ENCODE measurements around the gene EPHB1. TPM values are rescaled to one million over a fixed set of nuclear protein-coding genes. Genes with fewer than 3 reads are reported as not detected.

The EPHB1 gene
- total RNA-seq, 1 experiment from 2014 or later, result 0.73 TPM

GRCh38 chr3:134978658-134979057, 183.6 kb downstream of the EPHB1 start:
- intact Hi-C loops (cut with micrococcal nuclease; ENCODE audit: unreplicated experiment), result no loop called here
- Mint-ChIP-seq H3K36me3 (ENCODE audit: insufficient read depth, unreplicated experiment) (no peaks in the 10 kb centered on the region), H3K4me1 (ENCODE audit: low read depth, unreplicated experiment) (no peaks in the 10 kb centered on the region), H3K9me3 (ENCODE audit: low read depth, unreplicated experiment) (no peaks in the 10 kb centered on the region), H3K4me3 (ENCODE audit: low read depth, unreplicated experiment) (no peak overlapping the region), H3K27ac (ENCODE audit: unreplicated experiment) (no peak overlapping the region), H3K27me3 (ENCODE audit: unreplicated experiment) (peaks cover 63% of the 10 kb centered on the region)
- DNase-seq, result no peak
- no TSS peak for BruUV-seq (replicated peaks)
- CTCF ChIA-PET, result interaction anchor here (1.0 to 1.6 kb wide), 2 partner anchors 13 to 183 kb away, joined by 4 read pairs; partner anchors contain the start of gene EPHB1
- TF ChIP-seq CTCF (IDR thresholded peaks at IDR 0.05; ENCODE audit: unreplicated experiment), result no peak

GRCh38 chr3:134985864-134986715, 191.0 kb downstream of the EPHB1 start:
- BruUV-seq (replicated peaks), result no TSS peak
- no peak for TF ChIP-seq CTCF (IDR thresholded peaks at IDR 0.05; ENCODE audit: unreplicated experiment)
- intact Hi-C loops (cut with micrococcal nuclease; ENCODE audit: unreplicated experiment), result no loop called here
- no peak for DNase-seq
- no peak overlapping the region for H3K27ac Mint-ChIP-seq (ENCODE audit: unreplicated experiment)
- no peaks in the 10 kb centered on the region for H3K9me3 Mint-ChIP-seq (ENCODE audit: low read depth, unreplicated experiment)
- H3K4me1 Mint-ChIP-seq (ENCODE audit: low read depth, unreplicated experiment), result no peaks in the 10 kb centered on the region
- peaks cover 28% of the 10 kb centered on the region for H3K27me3 Mint-ChIP-seq (ENCODE audit: unreplicated experiment)
- CTCF ChIA-PET, result no interaction called here
- H3K36me3 Mint-ChIP-seq (ENCODE audit: insufficient read depth, unreplicated experiment), result no peaks in the 10 kb centered on the region
- no peak overlapping the region for H3K4me3 Mint-ChIP-seq (ENCODE audit: low read depth, unreplicated experiment)

GRCh38 chr3:134988666-134989065, 193.6 kb downstream of the EPHB1 start:
- no TSS peak for BruUV-seq (replicated peaks)
- intact Hi-C loops (cut with micrococcal nuclease; ENCODE audit: unreplicated experiment), result no loop called here
- CTCF ChIA-PET, result interaction anchor here (1.0 kb wide), 1 partner anchor 194 kb away, joined by 3 read pairs; the partner anchor contains the start of gene EPHB1
- Mint-ChIP-seq H3K4me1 (ENCODE audit: low read depth, unreplicated experiment) (no peaks in the 10 kb centered on the region), H3K9me3 (ENCODE audit: low read depth, unreplicated experiment) (no peaks in the 10 kb centered on the region), H3K36me3 (ENCODE audit: insufficient read depth, unreplicated experiment) (no peaks in the 10 kb centered on the region), H3K4me3 (ENCODE audit: low read depth, unreplicated experiment) (no peak overlapping the region), H3K27ac (ENCODE audit: unreplicated experiment) (no peak overlapping the region), H3K27me3 (ENCODE audit: unreplicated experiment) (peaks cover 28% of the 10 kb centered on the region)
- TF ChIP-seq CTCF (IDR thresholded peaks at IDR 0.05; ENCODE audit: unreplicated experiment), result no peak
- no peak for DNase-seq

- H3K36me3 Mint-ChIP-seq (ENCODE audit: insufficient read depth, unreplicated experiment), result no peaks in the 10 kb centered on the region
- intact Hi-C loops (cut with micrococcal nuclease; ENCODE audit: unreplicated experiment), result no loop called here
- H3K27ac Mint-ChIP-seq (ENCODE audit: unreplicated experiment), result no peak overlapping the region
- peaks cover 2% of the 10 kb centered on the region for H3K9me3 Mint-ChIP-seq (ENCODE audit: low read depth, unreplicated experiment)
- peaks cover 21% of the 10 kb centered on the region for H3K27me3 Mint-ChIP-seq (ENCODE audit: unreplicated experiment)
- no TSS peak for BruUV-seq (replicated peaks)
- CTCF ChIA-PET, result interaction anchor here (0.6 kb wide), 1 partner anchor 215 kb away, joined by 3 read pairs; no protein-coding TSS in a partner anchor
- H3K4me1 Mint-ChIP-seq (ENCODE audit: low read depth, unreplicated experiment), result no peaks in the 10 kb centered on the region
- no peak overlapping the region for H3K4me3 Mint-ChIP-seq (ENCODE audit: low read depth, unreplicated experiment)
- DNase-seq, result no peak
- no peak for TF ChIP-seq CTCF (IDR thresholded peaks at IDR 0.05; ENCODE audit: unreplicated experiment)
These were observed 195.9 kb downstream of the EPHB1 start for GRCh38 chr3:134991003-134991402.

Measured in Calu3 (cell line).